ENCODE results near the gene TMEM63A.
"Not testable (repeated sequence)": the region's sequence is repeated elsewhere in the genome, so short reads cannot be mapped to it uniquely, and the experiment has no call there.

The TMEM63A gene

GRCh38 chr1:225842788-225843425 is 39.3 kb downstream of the TMEM63A start:
- DNase-seq, result no peak

GRCh38 chr1:225842074-225842473 is 40.1 kb downstream of the TMEM63A start:
- DNase-seq, result no peak

GRCh38 chr1:225840713-225841112 is 41.5 kb downstream of the TMEM63A start:
- no peak for DNase-seq

- no peak for DNase-seq
Observed at GRCh38 chr1:225840223-225840610, 42.0 kb downstream of the TMEM63A start.

GRCh38 chr1:225838793-225839192 is 43.4 kb downstream of the TMEM63A start:
- DNase-seq, result no peak

- not testable (repeated sequence) for DNase-seq
Observed at GRCh38 chr1:225836296-225836695, 45.9 kb downstream of the TMEM63A start.

GRCh38 chr1:225835856-225836255 is 46.3 kb downstream of the TMEM63A start:
- DNase-seq, result no peak

- no peak for DNase-seq
Observed at GRCh38 chr1:225834417-225835329, 47.5 kb downstream of the TMEM63A start.

GRCh38 chr1:225830841-225831240 is 51.3 kb downstream of the TMEM63A start:
- DNase-seq, result no peak

GRCh38 chr1:225828706-225829345 is 53.4 kb downstream of the TMEM63A start:
- DNase-seq, result no peak

GRCh38 chr1:225827076-225827475 is 55.1 kb downstream of the TMEM63A start:
- no peak for DNase-seq

- DNase-seq, result no peak
Observed at GRCh38 chr1:225825607-225826007, 56.6 kb downstream of the TMEM63A start.

GRCh38 chr1:225825078-225825477 is 57.1 kb downstream of the TMEM63A start:
- no peak for DNase-seq

- DNase-seq, result no peak
Observed at GRCh38 chr1:225824533-225824941, 57.6 kb downstream of the TMEM63A start.

- no peak for DNase-seq
Observed at GRCh38 chr1:225823811-225824261, 58.3 kb downstream of the TMEM63A start.

GRCh38 chr1:225822655-225823403 is 59.4 kb downstream of the TMEM63A start:
- DNase-seq, result no peak

- no peak for DNase-seq
Observed at GRCh38 chr1:225820522-225821120, 61.6 kb downstream of the TMEM63A start.

GRCh38 chr1:225819346-225820192 is 62.6 kb downstream of the TMEM63A start:
- DNase-seq, result no peak

GRCh38 chr1:225818229-225818628 is 64.0 kb downstream of the TMEM63A start:
- DNase-seq, result no peak

- no peak for DNase-seq
Observed at GRCh38 chr1:225817611-225818061, 64.5 kb downstream of the TMEM63A start.
